ENCODE measurements around the gene GNB1L.

GNB1L gene

GRCh38 chr22:19900707-19901436 is 46.2 kb upstream of the GNB1L start:
- TF ChIP-seq CTCF (IDR thresholded peaks at IDR 0.05; ENCODE audit: control insufficient read depth, insufficient read depth, low read depth, low read length, missing control alignments): no peak
- DNase-seq (ENCODE audit: low read depth): no peak
- H3K4me3 ChIP-seq (ENCODE audit: control insufficient read depth, low read depth, low read length): no peak overlapping the region

- no peak for DNase-seq (ENCODE audit: low read depth)
- no peak for TF ChIP-seq CTCF (IDR thresholded peaks at IDR 0.05; ENCODE audit: control insufficient read depth, insufficient read depth, low read depth, low read length, missing control alignments)
- H3K4me3 ChIP-seq (ENCODE audit: control insufficient read depth, low read depth, low read length): no peak overlapping the region
These were observed 44.3 kb upstream of the GNB1L start for GRCh38 chr22:19898831-19899567.

- TF ChIP-seq CTCF (IDR thresholded peaks at IDR 0.05; ENCODE audit: control insufficient read depth, insufficient read depth, low read depth, low read length, missing control alignments): no peak
- no peak for DNase-seq (ENCODE audit: low read depth)
- no peak overlapping the region for H3K4me3 ChIP-seq (ENCODE audit: control insufficient read depth, low read depth, low read length)
These were observed 43.5 kb upstream of the GNB1L start for GRCh38 chr22:19898145-19898544.

- no peak for DNase-seq (ENCODE audit: low read depth)
- no peak for TF ChIP-seq CTCF (IDR thresholded peaks at IDR 0.05; ENCODE audit: control insufficient read depth, insufficient read depth, low read depth, low read length, missing control alignments)
- no peak overlapping the region for H3K4me3 ChIP-seq (ENCODE audit: control insufficient read depth, low read depth, low read length)
These were observed 43.1 kb upstream of the GNB1L start for GRCh38 chr22:19897726-19898125.

- no peak for DNase-seq (ENCODE audit: low read depth)
- H3K4me3 ChIP-seq (ENCODE audit: control insufficient read depth, low read depth, low read length): no peak overlapping the region
- no peak for TF ChIP-seq CTCF (IDR thresholded peaks at IDR 0.05; ENCODE audit: control insufficient read depth, insufficient read depth, low read depth, low read length, missing control alignments)
These were observed 42.1 kb upstream of the GNB1L start for GRCh38 chr22:19896665-19897355.

- H3K4me3 ChIP-seq (ENCODE audit: control insufficient read depth, low read depth, low read length): no peak overlapping the region
- TF ChIP-seq CTCF (IDR thresholded peaks at IDR 0.05; ENCODE audit: control insufficient read depth, insufficient read depth, low read depth, low read length, missing control alignments): no peak
- no peak for DNase-seq (ENCODE audit: low read depth)
These were observed 40.6 kb upstream of the GNB1L start for GRCh38 chr22:19895160-19895849.
